NAMALWA (cell line): ENCODE measurements around the gene FER.
"Not testable (repeated sequence)": the region's sequence is repeated elsewhere in the genome, so short reads cannot be mapped to it uniquely, and the experiment has no call there.

Source experiments
- DNase-seq: peaks from one replicate; pipeline ENCODE4 v3.0.0-alpha.2; 2015; ENCODE audit warnings: low spot score

Gene FER

DNA sequence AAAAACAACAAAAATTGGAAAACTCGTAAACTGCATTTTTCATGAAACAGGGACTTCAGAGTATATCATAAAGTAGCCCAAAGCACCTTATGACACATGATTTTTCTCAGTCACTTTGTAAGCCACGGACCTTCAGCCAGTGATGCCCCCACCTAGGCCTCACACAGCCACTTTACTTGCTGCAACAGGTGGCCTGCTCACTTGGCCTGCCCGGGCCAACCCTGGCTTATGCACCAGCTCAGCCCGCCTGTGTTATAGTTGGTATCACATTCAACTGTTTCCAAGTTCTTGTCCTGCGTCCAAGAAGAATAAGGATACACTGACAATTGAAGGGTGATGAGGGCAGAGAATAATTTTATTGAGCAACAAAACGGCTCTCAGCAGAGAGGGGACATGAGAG, 219.2 kb downstream of the FER start:
- DNase-seq, result no peak

DNA sequence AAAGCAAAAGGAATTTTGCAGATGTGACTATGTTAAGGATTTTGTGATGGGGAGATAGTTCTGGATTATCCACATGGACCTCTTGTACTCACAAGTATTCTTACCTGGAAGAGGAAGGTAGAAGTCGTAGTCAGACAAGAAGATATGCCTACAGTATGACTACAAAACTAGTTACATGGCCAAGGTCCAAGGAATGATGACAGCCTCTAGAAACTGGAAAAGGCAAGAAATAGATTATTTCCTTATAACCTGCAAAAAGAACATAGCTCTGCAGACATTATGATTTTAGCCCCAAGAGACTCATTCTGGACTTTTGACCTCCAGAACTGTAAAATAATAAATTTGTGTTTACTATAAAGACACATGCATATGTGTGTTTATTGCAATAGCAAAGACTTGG, 226.9 kb downstream of the FER start:
- no peak for DNase-seq

DNA sequence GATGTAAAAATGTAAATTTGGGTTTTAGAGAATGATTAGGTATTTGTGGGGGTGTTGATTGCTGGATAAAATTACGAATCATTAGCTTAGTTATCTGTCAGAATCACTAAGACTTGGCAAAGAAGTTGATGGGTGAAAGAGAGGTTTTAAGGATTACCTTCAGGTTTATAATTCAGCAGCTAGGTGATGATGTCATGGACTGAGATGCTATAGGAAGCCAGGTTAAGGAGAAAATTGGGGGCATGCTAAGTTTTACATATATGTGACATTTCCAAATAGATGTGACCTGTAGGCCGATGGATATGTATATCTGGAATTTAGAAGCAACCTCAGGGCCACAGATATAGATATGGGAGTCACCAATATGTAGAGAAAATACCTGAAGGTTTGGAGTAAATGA, 228.0 kb downstream of the FER start:
- no peak for DNase-seq

DNA sequence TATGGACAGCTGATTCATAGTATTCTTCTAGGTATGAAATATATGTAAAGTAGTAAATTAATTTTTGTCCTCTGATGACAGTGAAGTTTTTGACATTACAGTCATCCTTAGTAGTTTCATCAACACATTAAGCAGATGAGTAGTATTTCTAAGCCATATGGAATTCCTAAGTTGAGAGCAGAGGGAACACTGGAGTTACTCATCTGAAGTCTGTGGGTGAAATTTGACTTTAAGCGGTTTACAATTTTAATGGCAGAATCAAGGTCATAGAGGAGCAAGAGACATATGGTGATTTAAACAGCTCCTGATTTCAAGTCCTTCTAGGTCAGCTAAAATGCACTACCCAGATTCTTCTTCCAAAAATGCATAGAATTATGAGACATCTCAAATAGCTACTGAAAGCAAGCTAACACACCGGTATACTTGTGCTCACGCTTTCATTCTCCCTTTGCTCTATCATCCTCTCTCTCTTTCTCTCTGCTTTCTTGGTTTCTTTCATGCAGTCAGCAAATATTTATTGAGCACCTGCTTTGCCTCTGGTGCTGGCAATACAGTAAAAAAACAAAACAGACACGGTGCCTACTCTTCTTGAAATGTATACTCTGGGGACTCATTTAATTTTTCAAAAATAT, 235.9 kb downstream of the FER start:
- DNase-seq, result no peak

DNA sequence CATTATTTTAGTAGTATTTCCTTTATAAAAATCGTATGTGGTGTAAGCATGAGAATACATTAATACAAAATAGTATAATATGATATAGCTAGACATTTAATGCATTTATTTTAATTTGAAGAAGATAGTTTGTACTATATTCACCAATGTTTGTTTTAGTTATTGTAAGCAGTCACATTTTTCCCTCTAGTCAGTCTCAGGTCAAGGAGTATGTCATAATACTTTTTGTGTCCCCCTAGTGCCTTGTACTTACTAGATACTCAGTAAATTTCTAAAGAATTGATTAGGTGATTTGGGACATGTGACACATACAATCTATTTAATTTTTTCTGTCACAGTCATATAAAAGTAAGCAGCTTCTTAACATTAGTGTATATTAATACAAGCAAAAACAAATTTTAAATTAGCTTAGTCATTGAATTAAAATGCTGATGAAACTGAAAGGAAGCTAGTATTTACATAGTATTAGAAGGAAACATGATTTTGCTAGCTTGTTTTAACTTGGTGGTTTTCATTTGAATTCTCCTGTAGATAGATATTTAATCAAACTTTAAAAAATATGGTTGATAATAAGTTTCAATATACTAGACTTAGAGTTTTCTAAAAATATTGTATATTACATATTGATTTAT, 242.2 kb downstream of the FER start:
- no peak for DNase-seq

DNA sequence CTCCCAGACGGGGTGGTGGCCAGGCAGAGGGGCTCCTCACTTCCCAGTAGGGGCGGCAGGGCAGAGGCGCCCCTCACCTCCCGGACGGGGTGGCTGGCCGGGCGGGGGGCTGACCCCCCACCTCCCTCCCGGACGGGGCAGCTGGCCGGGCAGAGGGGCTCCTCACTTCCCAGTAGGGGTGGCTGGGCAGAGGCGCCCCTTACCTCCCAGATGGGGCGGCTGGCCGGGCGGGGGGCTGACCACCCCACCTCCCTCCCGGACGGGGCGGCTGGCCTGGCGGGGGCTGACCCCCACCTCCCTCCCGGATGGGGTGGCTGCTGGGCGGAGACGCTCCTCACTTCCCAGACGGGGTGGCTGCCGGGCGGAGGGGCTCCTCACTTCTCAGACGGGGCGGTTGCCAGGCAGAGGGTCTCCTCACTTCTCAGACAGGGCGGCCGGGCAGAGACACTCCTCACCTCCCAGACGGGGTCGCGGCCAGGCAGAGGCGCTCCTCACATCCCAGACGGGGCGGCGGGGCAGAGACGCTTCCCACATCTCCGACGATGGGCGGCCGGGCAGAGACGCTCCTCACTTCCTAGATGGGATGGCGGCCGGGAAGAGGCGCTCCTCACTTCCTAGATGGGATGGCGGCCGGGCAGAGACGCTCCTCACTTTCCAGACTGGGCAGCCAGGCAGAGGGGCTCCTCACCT, 244.8 kb downstream of the FER start:
- not testable (repeated sequence) for DNase-seq

DNA sequence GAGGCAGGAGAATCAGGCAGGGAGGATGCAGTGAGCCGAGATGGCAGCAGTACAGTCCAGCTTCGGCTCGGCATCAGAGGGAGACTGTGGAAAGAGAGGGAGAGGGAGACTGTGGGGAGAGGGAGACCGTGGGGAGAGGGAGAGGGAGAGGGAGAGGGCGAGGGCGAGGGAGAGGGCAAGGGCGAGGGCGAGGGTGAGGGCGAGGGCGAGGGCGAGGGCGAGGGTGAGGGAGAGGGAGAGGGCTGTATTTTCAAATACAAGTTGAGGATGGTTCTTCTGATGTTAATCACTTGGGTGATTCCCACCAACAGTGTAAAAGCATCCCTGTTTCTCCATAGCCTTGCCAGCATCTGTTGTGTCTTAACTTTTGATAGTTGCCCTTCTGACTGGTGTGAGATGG, 245.7 kb downstream of the FER start:
- not testable (repeated sequence) for DNase-seq

DNA sequence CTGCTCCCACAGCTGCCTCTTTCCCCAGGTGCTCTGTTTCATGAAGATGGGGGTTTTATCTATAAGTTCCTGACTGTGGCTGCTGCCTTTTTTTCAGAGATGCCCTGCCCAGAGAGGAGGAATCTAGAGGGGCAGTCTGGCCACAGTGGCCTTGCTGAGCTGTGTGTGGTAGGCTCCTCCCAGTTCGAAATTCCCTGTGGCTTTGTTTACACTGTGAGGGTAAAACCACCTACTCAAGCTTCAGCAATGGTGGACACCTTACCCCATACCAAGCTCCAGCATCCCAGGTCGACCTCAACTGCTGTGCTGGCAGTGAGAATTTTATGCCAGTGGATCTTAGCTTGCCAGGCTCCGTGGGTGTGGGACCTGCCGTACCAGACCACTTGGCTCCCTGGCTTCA, 250.0 kb downstream of the FER start:
- DNase-seq, result no peak

DNA sequence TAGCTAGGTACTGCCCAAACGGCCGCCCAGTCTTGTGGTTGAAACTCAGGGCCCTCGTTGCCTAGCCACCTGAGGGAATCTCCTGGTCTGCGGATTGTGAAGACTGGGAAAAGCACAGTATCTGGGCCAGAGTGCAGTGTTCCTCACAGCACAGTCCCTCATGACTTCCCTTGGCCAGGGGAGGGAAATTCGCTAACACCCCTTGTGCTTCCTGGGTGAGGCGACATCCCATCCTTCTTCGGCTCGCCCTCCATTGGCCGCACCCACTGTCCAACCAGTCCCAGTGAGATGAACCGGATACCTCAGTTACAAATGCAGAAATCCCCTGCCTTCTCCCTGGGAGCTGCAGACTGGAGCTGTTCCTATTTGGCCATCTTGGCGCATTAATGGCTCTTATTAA, 250.5 kb downstream of the FER start:
- DNase-seq, result no peak

DNA sequence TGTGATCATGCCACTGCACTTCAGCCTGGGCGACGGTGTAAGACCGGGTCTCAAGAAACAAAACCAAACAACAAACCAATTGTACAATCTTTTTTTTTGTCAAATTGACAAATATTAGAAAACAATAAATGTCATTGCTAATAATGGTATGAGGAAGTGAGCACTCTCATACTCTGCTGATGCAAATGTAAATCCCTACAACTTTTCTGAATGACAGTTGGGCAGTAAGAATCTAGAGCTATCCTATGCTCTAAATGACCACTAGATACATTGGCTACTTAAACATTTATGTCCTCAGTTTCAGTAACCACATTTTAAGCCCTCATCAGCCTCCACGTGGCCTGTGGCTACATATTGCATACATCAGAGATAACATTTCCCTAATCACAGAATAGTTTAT, 256.2 kb downstream of the FER start:
- no peak for DNase-seq

DNA sequence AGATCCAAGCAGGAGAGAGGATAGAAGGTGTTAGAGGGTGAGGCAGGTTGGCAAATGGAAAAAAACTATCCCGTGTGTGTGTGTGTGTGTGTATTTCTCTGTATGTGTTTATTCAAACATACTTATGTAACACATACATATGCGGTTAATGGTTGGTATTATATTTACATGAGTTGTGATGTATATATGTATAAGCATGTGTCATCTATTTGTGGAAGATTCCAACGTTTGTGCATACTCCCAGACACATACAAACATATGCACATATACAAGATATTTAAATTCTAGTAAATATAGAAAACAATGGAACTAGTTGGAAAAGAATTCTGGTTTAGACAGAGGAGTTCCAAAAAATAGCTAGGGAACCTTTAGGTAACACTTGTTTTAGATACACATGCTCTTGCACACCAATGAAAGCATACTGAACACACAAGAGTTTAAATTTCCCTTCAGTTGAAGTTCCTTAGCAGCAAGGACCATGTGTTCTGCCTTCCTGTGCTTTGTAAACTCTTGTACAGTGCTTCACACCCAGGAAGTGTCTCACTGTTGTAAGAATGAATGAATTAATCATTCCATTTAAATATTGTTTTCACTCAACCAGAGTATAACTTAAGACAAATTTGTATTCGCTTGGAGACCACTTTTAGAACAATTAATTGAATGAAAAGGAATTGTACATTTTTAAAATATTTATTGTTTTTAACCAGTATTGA, 257.8 kb downstream of the FER start:
- DNase-seq, result no peak

DNA sequence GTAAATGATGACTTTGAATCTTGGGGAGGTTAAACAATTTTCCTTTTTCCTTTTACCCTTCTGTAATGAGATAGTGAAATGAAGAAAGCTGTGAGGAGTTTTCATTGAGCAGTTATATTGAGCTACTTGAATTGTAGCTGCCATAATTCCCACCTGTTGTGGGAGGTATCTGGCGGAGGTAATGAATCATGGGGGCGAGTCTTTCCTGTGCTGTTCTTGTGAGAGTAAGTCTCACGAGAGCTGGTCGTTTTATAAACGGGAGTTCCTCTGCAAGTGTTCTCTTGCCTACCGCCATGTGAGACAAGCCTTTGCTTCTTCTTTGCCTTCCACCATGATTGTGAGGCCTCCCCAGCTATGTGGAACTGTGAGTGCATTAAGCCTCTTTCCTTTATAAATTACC, 258.4 kb downstream of the FER start:
- DNase-seq, result no peak

DNA sequence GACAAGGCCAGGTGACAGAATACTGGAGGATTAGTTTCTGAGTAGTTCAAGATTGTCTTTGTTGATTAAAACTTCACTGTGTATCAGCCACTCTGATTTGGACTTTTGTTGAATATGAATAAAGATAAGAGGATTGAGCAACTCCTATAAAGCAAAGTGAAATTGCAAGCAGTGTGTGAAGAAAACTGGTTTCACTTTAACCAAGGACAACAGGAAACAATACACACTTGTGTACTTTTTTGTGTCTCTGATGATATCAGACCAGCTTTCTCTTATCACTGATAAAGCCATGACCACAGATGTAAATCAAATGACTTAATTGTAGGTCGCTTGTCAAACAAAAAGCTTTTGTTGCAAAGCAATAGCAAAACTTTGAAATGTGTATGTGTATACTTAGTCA, 268.6 kb downstream of the FER start:
- no peak for DNase-seq

DNA sequence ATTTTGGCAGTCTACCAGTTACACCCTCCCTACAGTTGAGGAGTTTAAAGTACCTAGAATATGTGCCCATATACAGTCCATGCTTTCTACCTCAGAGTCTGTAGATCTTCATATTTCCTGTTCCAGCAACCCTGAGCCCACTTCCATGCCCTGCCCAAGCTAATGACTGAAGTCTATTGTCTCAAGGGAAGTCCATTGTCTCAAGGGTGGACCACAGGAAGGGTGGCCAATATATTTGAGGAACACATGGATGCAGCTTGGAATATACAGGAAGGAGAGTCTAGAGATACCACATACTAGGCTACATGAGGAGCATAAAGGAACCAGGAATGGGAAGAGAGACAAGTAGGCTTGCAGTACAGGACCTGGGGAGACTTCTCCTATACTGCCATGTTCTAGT, 274.4 kb downstream of the FER start:
- DNase-seq, result no peak

DNA sequence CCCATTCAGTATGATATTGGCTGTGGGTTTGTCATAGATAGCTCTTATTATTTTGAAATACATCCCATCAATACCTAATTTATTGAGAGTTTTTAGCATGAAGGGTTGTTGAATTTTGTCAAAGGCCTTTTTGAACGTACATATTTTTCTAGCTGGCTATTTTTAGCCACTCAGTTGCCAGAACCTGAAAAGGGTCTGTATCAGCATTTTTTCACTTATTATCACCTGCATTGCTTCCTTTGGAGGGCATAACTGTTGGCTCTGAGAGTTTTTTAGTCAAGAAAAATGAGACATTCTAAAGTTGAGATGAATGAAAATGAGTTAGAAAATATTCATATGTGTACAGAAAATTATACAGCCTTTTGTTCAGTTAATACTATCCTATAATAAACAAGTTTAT, 278.0 kb downstream of the FER start:
- DNase-seq, result not testable (repeated sequence)

DNA sequence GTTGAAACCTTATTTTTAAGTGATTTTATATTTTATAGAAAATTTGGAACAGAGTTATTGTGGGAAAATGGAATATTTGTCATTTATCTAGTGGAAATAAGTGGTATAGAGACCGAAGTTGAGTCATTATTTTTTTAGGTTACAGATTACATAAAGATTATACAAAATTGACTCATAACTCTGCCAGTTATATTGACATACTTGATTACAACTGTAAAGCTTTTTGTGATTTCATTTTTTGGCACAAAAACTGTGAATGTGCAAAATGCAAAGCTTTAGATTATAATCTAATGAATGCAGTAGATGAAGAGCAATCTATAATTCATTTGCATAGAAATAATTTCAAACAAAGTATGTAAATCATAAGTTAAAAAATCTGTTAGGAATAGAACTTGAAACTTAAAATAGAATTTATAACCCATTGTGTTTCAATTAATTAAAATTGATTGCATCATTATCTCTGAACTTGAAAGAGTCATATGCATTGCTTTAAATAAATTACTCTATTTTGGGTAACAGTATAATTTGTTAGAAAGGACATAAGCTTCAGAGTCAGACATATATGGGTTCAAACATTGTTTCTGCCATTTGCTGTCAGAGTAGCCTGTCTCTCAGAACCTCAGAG, 280.4 kb downstream of the FER start:
- DNase-seq, result no peak

DNA sequence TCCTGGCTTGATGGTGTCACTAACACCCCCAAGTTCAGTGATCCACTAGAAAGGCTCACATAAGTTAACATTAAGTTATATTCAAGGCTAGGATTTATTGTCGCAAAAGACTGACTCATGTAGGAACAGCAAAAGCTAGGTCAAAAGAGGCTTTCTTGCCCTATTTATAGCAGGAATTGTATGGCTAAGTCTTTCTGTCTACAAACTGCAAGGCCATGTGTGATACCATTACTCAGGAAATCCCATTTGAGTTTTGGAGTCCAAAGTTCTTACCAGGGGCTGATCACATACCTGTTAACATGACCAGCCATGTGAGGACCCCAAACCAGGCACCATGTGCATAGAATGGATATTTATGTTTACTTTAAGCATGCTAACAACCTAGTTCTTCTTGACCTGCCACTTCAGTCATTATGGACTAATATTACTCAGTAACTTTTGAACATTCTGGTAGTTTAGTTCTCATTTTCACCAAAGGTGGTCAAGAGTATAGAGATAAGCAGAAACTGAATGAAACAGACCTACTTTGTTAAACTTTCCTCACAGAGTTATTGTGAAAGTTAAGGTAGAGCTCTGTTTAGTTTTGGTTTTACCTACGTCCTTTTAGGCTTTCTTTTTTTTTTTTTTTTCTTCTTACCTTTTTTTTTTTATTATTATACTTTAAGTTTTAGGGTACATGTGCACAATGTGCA, 281.1 kb downstream of the FER start:
- DNase-seq, result no peak

DNA sequence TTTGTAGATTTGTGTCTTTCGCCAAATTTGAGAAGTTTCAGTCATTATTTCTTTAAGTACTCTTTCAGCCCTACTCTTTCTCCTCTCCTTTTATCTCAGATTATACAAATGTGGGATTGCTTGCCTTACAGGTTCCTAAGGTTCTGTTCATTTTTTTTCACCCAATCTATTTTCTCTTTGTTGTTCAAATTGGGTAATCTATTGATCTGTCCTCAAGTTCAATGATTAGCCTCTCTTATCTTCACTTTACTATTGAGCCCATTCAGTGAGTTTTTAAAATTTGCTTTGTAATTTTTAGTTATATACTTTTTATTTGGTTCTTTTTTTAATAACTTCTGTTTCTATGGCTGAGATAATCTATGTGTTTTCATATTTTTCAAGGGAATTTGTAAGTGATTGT, 282.1 kb downstream of the FER start:
- no peak for DNase-seq

DNA sequence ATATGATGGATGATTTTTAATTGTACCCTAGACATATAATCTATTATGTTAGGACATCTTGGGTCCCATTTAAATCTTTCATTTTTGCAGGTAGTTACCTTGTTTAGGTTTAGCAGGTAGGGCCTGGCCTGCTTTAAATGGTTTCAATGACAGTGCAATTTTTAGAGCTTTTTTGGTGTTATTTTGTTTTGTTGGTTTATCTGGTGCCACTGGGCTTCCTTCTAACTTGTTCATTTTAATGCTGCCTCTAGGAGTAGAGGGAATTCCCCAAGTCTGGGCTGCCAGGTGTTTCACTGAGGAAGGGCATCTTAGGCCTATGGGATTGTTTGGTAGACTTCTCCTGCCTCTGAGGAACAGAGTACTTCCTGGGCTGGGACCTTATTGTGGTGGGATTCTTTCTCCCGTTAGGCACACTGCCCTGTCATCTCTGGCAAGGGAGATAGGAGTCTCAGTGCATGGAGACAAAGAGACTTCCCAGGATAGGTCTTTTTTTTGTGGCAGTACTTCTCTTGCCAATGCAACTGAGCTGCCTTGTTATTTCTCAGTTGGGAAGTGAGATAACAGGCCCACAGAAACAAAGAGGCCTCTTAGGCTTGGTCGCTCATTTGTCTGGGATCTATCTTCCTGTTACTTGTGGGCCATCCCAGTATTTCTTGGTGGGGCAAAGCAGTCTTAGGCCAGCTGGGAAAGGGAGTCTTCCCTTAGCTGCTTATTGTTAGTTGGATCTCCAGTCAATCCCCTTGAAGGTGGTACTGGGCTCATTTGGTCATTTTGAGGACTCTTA, 282.9 kb downstream of the FER start:
- DNase-seq, result no peak

DNA sequence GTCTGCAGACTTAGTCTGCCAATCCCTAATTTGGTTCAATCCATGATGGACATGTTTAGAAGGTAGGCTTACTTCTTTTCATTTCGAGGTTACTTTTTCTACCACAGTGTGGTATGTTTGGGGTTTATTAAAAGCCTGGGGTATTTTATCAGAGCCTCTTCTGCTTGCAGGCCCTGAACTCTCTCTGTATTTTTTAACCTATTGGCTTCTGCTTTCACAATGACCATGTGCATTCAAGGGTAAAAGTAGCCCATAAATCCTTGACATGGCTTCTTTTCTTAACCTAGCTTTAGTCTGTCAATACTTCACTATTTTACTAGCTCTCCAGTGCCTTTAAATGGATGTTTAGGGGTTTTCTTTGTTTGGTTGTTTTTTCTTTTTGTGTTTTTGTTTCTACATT, 286.6 kb downstream of the FER start:
- DNase-seq, result no peak

DNA sequence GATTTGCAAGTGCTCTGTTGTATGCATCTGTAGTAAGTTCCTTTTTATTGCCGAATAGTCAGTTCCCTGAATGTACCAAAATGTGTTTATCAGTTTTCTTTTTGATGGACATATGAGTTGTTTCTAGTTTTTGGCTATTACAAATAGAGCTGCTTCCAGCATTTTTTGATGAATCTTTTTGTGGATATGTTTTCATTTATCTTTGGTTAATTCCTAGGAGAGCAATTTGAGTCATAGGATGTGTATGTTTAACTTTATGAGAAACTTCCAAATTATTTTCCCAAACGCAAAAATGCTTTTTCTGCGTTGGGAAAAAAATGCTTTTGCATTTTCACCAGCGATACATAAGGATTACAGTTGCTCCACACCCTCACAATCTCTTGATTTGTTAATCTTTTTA, 287.7 kb downstream of the FER start:
- DNase-seq, result no peak
